ENCODE data around the gene RUVBL1. TPM values are rescaled to one million over a fixed set of nuclear protein-coding genes. Genes with fewer than 3 reads are reported as not detected.

The RUVBL1 gene
- total RNA-seq, 1 donor from 2014 or later, result 18.8 TPM

- Mint-ChIP-seq H3K4me1 (ENCODE audit: low read depth) (peaks cover 12% of the 10 kb centered on the region), H3K9me3 (ENCODE audit: low read depth) (peaks cover 14% of the 10 kb centered on the region), H3K4me3 (ENCODE audit: unreplicated experiment) (peak within 1 kb of the TSS; percentile 88)
Observed at GRCh38 chr3:128153156-128154041, 29.8 kb upstream of the RUVBL1 start, which contains the start of gene EEFSEC. Gene EEFSEC, plus strand, starts transcription at chr3:128153481. Its CDS starts 27 bp downstream, at chr3:128153508.

GRCh38 chr3:128152419-128153155, 29.0 kb upstream of the RUVBL1 start:
- Mint-ChIP-seq H3K9me3 (ENCODE audit: low read depth) (peaks cover 11% of the 10 kb centered on the region), H3K4me1 (ENCODE audit: low read depth) (peaks cover 12% of the 10 kb centered on the region)
- DNase-seq (ENCODE audit: low spot score), result no peak

More at GRCh38 chr3:128153156-128154041, 29.8 kb upstream of the RUVBL1 start, which contains the start of gene EEFSEC:
- no peak for DNase-seq (ENCODE audit: low spot score)
- H3K27me3 Mint-ChIP-seq (ENCODE audit: low read depth), result no peaks in the 10 kb centered on the region
- peaks cover 19% of the 10 kb centered on the region for H3K36me3 Mint-ChIP-seq (ENCODE audit: low read depth)
- H3K27ac Mint-ChIP-seq (ENCODE audit: unreplicated experiment), result peak within 1 kb of the TSS; percentile 81
- TF ChIP-seq CTCF (IDR thresholded peaks at IDR 0.05), result peak; percentile 18

GRCh38 chr3:128151758-128152274, 28.2 kb upstream of the RUVBL1 start:
- Mint-ChIP-seq H3K4me3 (ENCODE audit: unreplicated experiment) (no peak overlapping the region), H3K36me3 (ENCODE audit: low read depth) (peaks cover 8% of the 10 kb centered on the region), H3K27ac (ENCODE audit: unreplicated experiment) (no peak overlapping the region), H3K4me1 (ENCODE audit: low read depth) (peaks cover 12% of the 10 kb centered on the region), H3K27me3 (ENCODE audit: low read depth) (no peaks in the 10 kb centered on the region), H3K9me3 (ENCODE audit: low read depth) (peaks cover 7% of the 10 kb centered on the region)
- DNase-seq (ENCODE audit: low spot score), result no peak
- TF ChIP-seq CTCF (IDR thresholded peaks at IDR 0.05), result no peak

More at GRCh38 chr3:128152419-128153155, 29.0 kb upstream of the RUVBL1 start:
- peak overlapping the region; percentile 81 for H3K27ac Mint-ChIP-seq (ENCODE audit: unreplicated experiment)
- H3K36me3 Mint-ChIP-seq (ENCODE audit: low read depth), result peaks cover 13% of the 10 kb centered on the region
- H3K4me3 Mint-ChIP-seq (ENCODE audit: unreplicated experiment), result peak overlapping the region; percentile 88
- no peaks in the 10 kb centered on the region for H3K27me3 Mint-ChIP-seq (ENCODE audit: low read depth)
- no peak for TF ChIP-seq CTCF (IDR thresholded peaks at IDR 0.05)

GRCh38 chr3:128149650-128150049, 26.0 kb upstream of the RUVBL1 start:
- Mint-ChIP-seq H3K27ac (ENCODE audit: unreplicated experiment) (no peak overlapping the region), H3K4me3 (ENCODE audit: unreplicated experiment) (no peak overlapping the region), H3K9me3 (ENCODE audit: low read depth) (peaks cover 4% of the 10 kb centered on the region), H3K36me3 (ENCODE audit: low read depth) (peaks cover 2% of the 10 kb centered on the region), H3K4me1 (ENCODE audit: low read depth) (peaks cover 12% of the 10 kb centered on the region), H3K27me3 (ENCODE audit: low read depth) (no peaks in the 10 kb centered on the region)
- no peak for DNase-seq (ENCODE audit: low spot score)
- TF ChIP-seq CTCF (IDR thresholded peaks at IDR 0.05), result no peak

GRCh38 chr3:128146201-128146600, 22.6 kb upstream of the RUVBL1 start:
- TF ChIP-seq CTCF (IDR thresholded peaks at IDR 0.05), result no peak
- Mint-ChIP-seq H3K36me3 (ENCODE audit: low read depth) (peaks cover 2% of the 10 kb centered on the region), H3K9me3 (ENCODE audit: low read depth) (no peaks in the 10 kb centered on the region), H3K27me3 (ENCODE audit: low read depth) (no peaks in the 10 kb centered on the region), H3K27ac (ENCODE audit: unreplicated experiment) (no peak overlapping the region), H3K4me3 (ENCODE audit: unreplicated experiment) (no peak overlapping the region), H3K4me1 (ENCODE audit: low read depth) (peaks cover 9% of the 10 kb centered on the region)
- DNase-seq (ENCODE audit: low spot score), result no peak

Data from chondrocyte (in vitro differentiated cells).